Neuron (in vitro differentiated cells): ENCODE measurements around the gene PRPF8.
"Not testable (repeated sequence)": the region's sequence is repeated elsewhere in the genome, so short reads cannot be mapped to it uniquely, and the experiment has no call there.

Experiments
- H2AFZ ChIP-seq: one replicate; pipeline ENCODE4 v1.6.1; 2013; ENCODE audit warnings: low read depth, mild to moderate bottlenecking, inconsistent platforms, low read length, moderate library complexity
- H3K27me3 ChIP-seq: one replicate; pipeline ENCODE4 v1.6.1; 2013; ENCODE audit warnings: low read length; ENCODE audit not compliant: insufficient read depth
- H3K36me3 ChIP-seq: one replicate; pipeline ENCODE4 v1.6.1; 2013; ENCODE audit warnings: low read length; ENCODE audit not compliant: insufficient read depth
- H3K4me1 ChIP-seq: one replicate; pipeline ENCODE4 v1.6.1; 2013; ENCODE audit warnings: low read length; ENCODE audit not compliant: insufficient read depth
- H3K4me3 ChIP-seq: 2 replicates; pipeline ENCODE4 v1.5.1; 2013; ENCODE audit warnings: mild to moderate bottlenecking, low read length, moderate library complexity
- H3K9me3 ChIP-seq: one replicate; pipeline ENCODE4 v1.6.1; 2013; ENCODE audit warnings: low read length

Gene PRPF8

GRCh38 chr17:1724869-1725641, 40.4 kb upstream of the PRPF8 start:
- Histone ChIP-seq H3K9me3 (no peaks in the 10 kb centered on the region), H3K4me1 (peaks cover 1% of the 10 kb centered on the region), H3K4me3 (peak overlapping the region; percentile 48), H3K27me3 (no peaks in the 10 kb centered on the region), H2AFZ (peak overlapping the region; percentile 76), H3K36me3 (no peaks in the 10 kb centered on the region)

DNA sequence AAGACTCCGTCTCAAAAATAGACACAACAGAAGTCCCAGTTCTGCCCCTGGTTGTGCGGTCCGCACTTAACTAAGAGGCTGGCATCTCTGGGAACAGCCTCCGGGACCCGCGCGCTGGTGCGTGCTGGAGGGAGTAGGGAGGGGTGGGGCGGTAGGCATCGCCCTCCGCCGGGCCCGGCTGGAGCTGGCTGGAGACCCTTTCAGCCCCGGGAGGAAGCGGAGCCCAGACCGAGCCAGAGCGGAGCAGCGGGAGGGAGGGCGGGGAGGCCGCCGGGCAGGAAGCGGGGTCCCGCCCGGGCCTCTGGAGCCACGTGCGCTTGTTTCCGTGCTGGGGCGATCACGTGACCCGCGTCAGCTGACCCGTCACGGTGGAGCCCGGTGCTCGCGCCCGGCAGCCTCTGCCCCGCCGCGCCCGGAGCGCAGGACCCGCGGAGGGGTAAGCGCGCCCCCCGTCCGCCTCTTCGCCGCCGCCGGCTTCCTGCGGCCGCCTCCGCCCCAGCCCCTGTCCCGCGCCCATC, 39.7 kb upstream of the PRPF8 start, which contains the start of gene WDR81:
Gene WDR81 (plus strand): TSS at position 354 of the 518 bp plus-strand sequence. CDS start 256 bp downstream, outside the sequence.
- H3K4me1 ChIP-seq, result peaks cover 1% of the 10 kb centered on the region
- H3K4me3 ChIP-seq, result peak within 1 kb of the TSS; percentile 48
- no peaks in the 10 kb centered on the region for H3K9me3 ChIP-seq
- no peaks in the 10 kb centered on the region for H3K36me3 ChIP-seq
- no peaks in the 10 kb centered on the region for H3K27me3 ChIP-seq
- H2AFZ ChIP-seq, result peak within 1 kb of the TSS; percentile 76

- not testable (repeated sequence) for H3K4me1 ChIP-seq
Measured at GRCh38 chr17:1722022-1722421, 37.4 kb upstream of the PRPF8 start.

GRCh38 chr17:1720856-1721386, 36.3 kb upstream of the PRPF8 start:
- no peak overlapping the region for H2AFZ ChIP-seq
- H3K36me3 ChIP-seq, result no peaks in the 10 kb centered on the region
- peaks cover 8% of the 10 kb centered on the region for H3K4me1 ChIP-seq
- H3K4me3 ChIP-seq, result no peak overlapping the region
- H3K27me3 ChIP-seq, result no peaks in the 10 kb centered on the region
- H3K9me3 ChIP-seq, result no peaks in the 10 kb centered on the region

More at GRCh38 chr17:1722022-1722421, 37.4 kb upstream of the PRPF8 start:
- not testable (repeated sequence) for H3K27me3 ChIP-seq, H3K36me3 ChIP-seq, H2AFZ ChIP-seq, H3K4me3 ChIP-seq, H3K9me3 ChIP-seq

DNA sequence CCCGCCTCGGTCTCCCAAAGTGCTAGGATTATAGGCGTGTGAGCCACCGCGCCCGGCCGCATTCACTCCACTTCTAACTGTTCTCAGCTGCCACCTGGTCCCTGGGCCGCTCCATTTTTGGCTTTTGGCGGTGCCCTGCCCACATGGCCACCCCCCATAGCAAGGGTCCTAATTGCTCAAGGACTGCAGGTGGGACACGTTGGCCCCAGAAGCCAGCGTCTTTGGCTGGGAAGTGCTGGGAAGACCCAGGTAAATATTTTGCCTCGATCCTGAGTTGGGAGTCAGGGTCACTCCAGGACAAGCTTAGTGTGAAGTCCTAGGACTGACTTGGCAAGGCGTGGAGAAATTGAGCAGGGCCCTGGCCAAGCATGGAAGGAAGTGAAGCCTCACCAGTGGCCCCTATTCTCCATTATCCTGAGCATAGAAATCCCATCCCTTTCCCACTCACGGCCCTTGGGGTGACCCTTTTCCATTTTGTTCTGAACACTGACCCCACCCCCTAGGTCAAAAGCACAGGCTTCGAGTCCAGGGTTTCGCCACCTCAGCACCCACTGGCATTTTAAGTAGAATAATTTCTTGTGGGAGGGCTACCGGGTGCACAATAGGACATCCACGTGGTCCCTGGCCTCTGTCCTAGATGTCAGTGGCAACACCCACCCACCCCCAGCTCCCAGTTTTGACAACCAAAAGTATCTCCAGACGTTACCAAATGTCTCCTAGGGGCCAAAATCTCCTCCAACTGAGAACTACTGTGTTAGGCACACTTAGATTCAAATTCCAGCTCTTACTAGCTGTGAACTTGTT, 33.9 kb upstream of the PRPF8 start:
- no peaks in the 10 kb centered on the region for H3K36me3 ChIP-seq

GRCh38 chr17:1716912-1717695, 32.4 kb upstream of the PRPF8 start:
- Histone ChIP-seq H3K4me3 (peak overlapping the region; percentile 57), H3K36me3 (no peaks in the 10 kb centered on the region), H3K9me3 (no peaks in the 10 kb centered on the region), H2AFZ (peak overlapping the region; percentile 55), H3K27me3 (no peaks in the 10 kb centered on the region), H3K4me1 (peaks cover 27% of the 10 kb centered on the region)

More for the DNA sequence above, 33.9 kb upstream of the PRPF8 start:
- Histone ChIP-seq H2AFZ (no peak overlapping the region), H3K9me3 (no peaks in the 10 kb centered on the region), H3K4me3 (no peak overlapping the region), H3K27me3 (no peaks in the 10 kb centered on the region), H3K4me1 (peaks cover 25% of the 10 kb centered on the region)

DNA sequence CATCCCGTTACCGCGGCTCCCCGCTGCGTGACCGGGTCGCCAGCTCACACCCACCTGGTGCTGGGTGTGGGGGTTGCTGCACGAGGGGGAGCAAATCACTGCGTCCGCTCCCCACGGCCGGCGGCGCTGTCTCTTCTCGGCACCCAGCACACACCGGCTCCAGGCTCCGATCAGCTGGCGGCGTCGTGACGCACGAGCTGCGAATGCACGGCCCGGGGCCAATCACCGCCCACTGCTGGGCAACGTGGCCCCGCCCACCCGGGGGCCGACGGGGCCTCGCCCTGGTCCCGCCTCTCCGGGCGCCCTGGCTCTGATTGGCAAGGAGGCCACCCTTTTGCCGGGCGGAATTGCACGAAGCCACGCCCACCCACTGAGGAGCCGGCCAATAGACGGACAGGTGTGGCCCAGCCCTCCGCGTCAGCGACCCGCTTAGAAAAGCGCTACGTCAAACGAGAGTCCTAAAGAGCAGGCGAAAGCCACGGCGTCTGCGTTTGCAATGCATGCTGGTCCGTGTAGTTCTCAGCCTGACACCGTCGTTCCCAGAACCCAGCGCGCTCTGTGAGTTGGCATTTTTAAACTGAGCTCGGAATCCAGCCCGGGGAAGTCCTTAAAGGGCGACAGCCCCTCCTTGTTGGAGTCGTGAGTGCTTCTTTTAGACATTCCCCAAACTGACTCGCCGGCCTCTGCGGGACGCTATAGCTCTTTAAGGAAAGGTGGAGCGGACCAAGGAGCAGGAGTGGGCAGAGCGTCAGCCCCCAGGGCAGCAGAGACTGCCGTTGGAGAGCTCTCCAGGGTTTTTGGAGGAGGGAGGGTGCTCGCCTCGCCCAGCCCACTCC, 31.6 kb upstream of the PRPF8 start:
- Histone ChIP-seq H3K36me3 (no peaks in the 10 kb centered on the region), H3K9me3 (no peaks in the 10 kb centered on the region), H2AFZ (peak overlapping the region; percentile 55), H3K4me3 (peak overlapping the region; percentile 74), H3K4me1 (peaks cover 27% of the 10 kb centered on the region), H3K27me3 (no peaks in the 10 kb centered on the region)

DNA sequence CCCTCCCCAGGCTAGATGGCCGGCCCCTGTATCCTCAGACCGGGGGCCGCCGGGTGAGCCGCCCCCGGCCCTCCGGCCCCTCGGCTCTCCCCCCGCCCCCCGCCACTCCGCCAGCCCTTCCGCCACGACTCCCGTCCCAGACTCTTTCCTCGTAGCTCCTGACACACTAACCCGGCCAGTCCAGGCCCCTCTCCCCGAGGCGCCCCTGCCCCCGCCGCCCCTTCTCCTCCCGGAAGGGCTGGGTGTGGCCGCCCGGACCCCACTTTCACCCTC, 31.1 kb upstream of the PRPF8 start:
- Histone ChIP-seq H3K9me3 (no peaks in the 10 kb centered on the region), H3K4me1 (peaks cover 27% of the 10 kb centered on the region), H3K27me3 (no peaks in the 10 kb centered on the region), H3K4me3 (peak overlapping the region; percentile 74), H2AFZ (no peak overlapping the region), H3K36me3 (no peaks in the 10 kb centered on the region)

DNA sequence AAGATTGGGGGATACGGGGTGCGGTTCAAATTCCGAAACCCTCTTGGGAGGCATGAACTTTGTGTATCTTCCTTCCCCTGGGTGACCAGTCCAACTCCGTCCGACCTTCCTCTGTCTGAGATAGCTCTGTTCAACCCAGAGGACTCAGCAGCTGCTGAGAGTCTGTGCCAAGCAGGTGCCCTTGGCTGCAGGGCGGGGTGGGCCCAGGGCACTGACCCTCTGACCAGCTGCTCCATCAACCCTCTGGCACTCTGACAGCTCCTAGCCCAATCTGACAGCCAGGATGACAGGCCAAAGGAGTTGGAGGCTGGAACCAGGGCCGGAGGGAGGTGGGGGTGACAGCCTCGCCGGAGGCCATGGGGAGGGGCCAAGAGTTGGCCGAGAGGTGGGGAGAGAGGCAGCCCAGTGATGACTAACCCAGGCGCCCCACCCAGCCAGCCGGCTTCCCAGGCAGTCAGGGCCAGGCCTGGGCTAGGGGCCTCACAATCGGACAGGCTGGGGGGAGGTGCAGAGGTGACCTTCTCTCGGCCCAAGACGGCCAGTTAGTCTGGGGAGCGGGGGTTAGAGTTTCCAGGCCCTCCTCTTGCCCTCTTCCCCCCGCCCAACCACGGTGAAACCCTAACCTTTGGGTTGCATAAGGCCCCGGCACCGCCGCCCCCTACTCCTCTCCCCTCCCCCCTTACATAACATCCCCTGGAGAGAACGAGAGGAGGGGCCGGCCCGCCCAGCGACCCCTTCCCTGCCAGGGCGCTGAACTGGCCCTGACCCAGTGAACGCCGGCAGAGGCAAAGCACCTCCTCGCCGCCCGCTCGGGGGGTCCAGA, 30.5 kb upstream of the PRPF8 start:
- Histone ChIP-seq H2AFZ (no peak overlapping the region), H3K4me1 (peaks cover 27% of the 10 kb centered on the region), H3K9me3 (no peaks in the 10 kb centered on the region), H3K36me3 (no peaks in the 10 kb centered on the region), H3K4me3 (peak overlapping the region; percentile 74), H3K27me3 (no peaks in the 10 kb centered on the region)

- no peaks in the 10 kb centered on the region for H3K27me3 ChIP-seq
- peak overlapping the region; percentile 1 for H2AFZ ChIP-seq
- peaks cover 27% of the 10 kb centered on the region for H3K4me1 ChIP-seq
- peak overlapping the region; percentile 74 for H3K4me3 ChIP-seq
- no peaks in the 10 kb centered on the region for H3K9me3 ChIP-seq
- no peaks in the 10 kb centered on the region for H3K36me3 ChIP-seq
Measured at GRCh38 chr17:1714427-1714979, 29.8 kb upstream of the PRPF8 start.

DNA sequence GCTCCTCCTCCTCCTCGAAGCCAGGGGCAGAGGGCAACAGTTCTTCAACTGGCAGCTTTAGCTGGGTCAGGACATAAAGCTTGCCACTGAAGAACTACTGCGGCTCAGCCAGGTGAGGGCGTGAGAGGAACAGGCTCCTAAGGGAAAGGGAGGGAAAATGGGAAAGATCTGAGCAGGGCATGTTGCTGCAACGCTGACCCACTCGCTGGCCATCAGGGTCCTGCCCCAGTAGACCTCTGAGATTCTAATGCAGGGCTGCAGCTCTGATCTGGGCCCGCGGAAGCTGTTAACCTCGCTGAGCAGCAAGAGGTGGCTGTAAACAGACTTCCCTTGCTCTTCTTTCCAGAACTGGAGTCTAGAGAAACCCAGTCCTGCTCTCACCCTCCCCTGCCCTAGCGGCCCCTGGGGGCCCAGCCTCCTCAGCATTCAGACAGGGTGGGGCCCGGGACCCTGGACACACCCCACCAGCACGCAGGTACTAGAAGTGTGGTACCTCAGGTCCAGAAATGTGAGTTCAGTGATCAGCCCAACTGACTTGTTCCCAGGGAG, 29.3 kb upstream of the PRPF8 start:
- no peaks in the 10 kb centered on the region for H3K27me3 ChIP-seq
- peaks cover 27% of the 10 kb centered on the region for H3K4me1 ChIP-seq
- no peaks in the 10 kb centered on the region for H3K36me3 ChIP-seq
- peak overlapping the region; percentile 1 for H2AFZ ChIP-seq
- peak overlapping the region; percentile 74 for H3K4me3 ChIP-seq
- no peaks in the 10 kb centered on the region for H3K9me3 ChIP-seq
